ENCODE data around the gene MRNIP.

DNA sequence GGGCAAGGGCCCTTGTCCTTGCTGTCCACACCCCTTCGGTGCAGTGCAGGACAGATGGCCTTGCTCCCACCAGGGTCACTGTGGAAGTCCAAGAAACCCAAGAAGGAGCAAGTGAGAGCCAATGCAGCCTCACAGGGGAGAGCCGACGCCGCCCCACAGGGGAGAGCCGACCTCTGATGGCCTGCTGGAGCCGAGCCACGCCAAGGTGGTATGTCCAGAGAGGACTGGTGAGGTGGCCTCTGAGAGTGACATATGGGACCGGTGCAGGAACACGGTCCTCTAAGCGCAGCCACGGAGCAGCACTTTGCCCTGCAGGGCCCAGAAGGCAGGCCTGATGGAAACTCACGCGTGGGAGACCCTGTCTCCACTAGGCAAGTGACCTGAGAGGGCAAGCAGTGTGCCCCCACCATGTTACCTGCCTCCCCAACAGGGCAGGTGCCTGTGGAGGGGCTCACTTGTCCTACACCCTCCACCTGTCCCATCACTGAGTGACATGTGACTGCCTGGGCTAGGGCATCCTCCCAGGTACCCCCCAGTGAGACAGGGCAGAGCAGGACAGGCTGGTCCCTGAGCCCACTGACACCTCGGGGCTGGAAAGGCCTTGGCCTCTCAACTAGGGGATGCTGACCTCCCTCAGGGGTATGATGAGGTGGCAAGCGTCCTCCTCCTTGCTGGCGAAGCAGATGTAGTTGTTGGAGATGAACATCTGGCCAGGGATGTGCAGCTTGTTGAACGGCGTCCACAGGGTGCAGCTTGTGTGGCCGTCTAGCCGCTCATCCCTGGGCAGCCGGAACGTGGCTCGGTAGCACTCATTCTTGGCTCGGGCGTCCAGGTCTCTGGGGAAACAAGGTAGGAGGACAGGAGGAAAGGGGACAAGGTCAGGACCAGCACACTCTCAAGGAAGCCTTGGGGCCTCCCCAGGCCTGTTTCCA, 32.4 kb upstream of the MRNIP start:
- TF ChIP-seq, protein P1, sequence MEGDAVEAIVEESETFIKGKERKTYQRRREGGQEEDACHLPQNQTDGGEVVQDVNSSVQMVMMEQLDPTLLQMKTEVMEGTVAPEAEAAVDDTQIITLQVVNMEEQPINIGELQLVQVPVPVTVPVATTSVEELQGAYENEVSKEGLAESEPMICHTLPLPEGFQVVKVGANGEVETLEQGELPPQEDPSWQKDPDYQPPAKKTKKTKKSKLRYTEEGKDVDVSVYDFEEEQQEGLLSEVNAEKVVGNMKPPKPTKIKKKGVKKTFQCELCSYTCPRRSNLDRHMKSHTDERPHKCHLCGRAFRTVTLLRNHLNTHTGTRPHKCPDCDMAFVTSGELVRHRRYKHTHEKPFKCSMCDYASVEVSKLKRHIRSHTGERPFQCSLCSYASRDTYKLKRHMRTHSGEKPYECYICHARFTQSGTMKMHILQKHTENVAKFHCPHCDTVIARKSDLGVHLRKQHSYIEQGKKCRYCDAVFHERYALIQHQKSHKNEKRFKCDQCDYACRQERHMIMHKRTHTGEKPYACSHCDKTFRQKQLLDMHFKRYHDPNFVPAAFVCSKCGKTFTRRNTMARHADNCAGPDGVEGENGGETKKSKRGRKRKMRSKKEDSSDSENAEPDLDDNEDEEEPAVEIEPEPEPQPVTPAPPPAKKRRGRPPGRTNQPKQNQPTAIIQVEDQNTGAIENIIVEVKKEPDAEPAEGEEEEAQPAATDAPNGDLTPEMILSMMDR (IDR thresholded peaks at IDR 0.05) = no peak
- no peak for TF ChIP-seq POLR2A (IDR thresholded peaks at IDR 0.05)
